Panc1 (cell line): ENCODE results near the gene BACH2. TPM values are rescaled to one million over a fixed set of nuclear protein-coding genes. Genes with fewer than 3 reads are reported as not detected.

Source experiments
- ATAC-seq: fragments of 200-7000 bp; cut with Tn5 transposase; 2 replicates; pipeline ENCODE4 v1.9.1; 2020; ENCODE audit warnings: mild to moderate bottlenecking, moderate library complexity
- BruUV-seq: library from RNA; stranded (reverse); fragments of 400-500 nt; replicated peaks from 2 replicates; lab custom pipeline; 2021; lab: Mats Ljungman, UMichigan
- CTCF ChIA-PET: fragments of 300-600 bp; sonication (Branson Sonifier 250); formaldehyde crosslinking; loops from one replicate; lab custom pipeline; 2022; ENCODE audit warnings: antibody characterized with exemption; lab: Charles Lee
- POLR2A ChIA-PET: fragments of 300-600 bp; sonication (Branson Sonifier 250); formaldehyde crosslinking; loops from one replicate; lab custom pipeline; 2022; ENCODE audit warnings: antibody characterized with exemption; lab: Charles Lee
- DNase-seq: peaks from one replicate; pipeline ENCODE4 v3.0.0-alpha.2; 2010; ENCODE audit warnings: low read depth, low spot score
- H3K27ac ChIP-seq: 2 replicates; pipeline ENCODE4 v1.5.1; 2011; ENCODE audit warnings: mild to moderate bottlenecking, low read length, inconsistent platforms
- H3K27me3 ChIP-seq: fragments of 200-500 bp; sonication (Bioruptor generic); 2 replicates; pipeline ENCODE4 v1.6.0; 2014; ENCODE audit warnings: low read length, inconsistent platforms; ENCODE audit not compliant: control insufficient read depth, insufficient read depth
- H3K36me3 ChIP-seq: fragments of 200-500 bp; sonication (Bioruptor generic); 2 replicates; pipeline ENCODE4 v1.5.1; 2014; ENCODE audit warnings: inconsistent platforms, mild to moderate bottlenecking, low read length, moderate library complexity; ENCODE audit not compliant: control insufficient read depth, insufficient read depth
- H3K4me1 ChIP-seq: 2 replicates; pipeline ENCODE4 v1.5.1; 2011; ENCODE audit warnings: inconsistent platforms, mild to moderate bottlenecking, low read length, moderate library complexity; ENCODE audit not compliant: control insufficient read depth, insufficient read depth
- H3K4me3 ChIP-seq, 2 experiments: 2 replicates each; pipeline ENCODE4 v1.5.1; 2011 to 2012; ENCODE audit warnings: low read depth in 2 of 2, low read length in 2 of 2, mild to moderate bottlenecking in 2 of 2, inconsistent platforms in 1 of 2, moderate library complexity in 1 of 2
- H3K9me3 ChIP-seq: fragments of 200-500 bp; sonication (Bioruptor generic); 2 replicates; pipeline ENCODE4 v1.5.1; 2014; ENCODE audit warnings: low read depth, mild to moderate bottlenecking, inconsistent platforms, low read length, moderate library complexity; ENCODE audit not compliant: control insufficient read depth, insufficient read depth
- CTCF ChIP-seq: fragments of 450-650 bp; IDR thresholded peaks from 2 replicates; pipeline ENCODE4 v1.5.1; 2017; ENCODE audit warnings: mild to moderate bottlenecking
- POLR2AphosphoS5 ChIP-seq: IDR thresholded peaks from 2 replicates; pipeline ENCODE4 v1.6.1; 2012; ENCODE audit warnings: mild to moderate bottlenecking, low read depth, low read length, moderate library complexity
- REST ChIP-seq, 2 experiments: IDR thresholded peaks; 2 replicates each; pipeline ENCODE4 v1.6.1; 2011 to 2012; ENCODE audit warnings: low read depth in 2 of 2, control low read depth in 1 of 2, low read length in 1 of 2, mild to moderate bottlenecking in 1 of 2, moderate library complexity in 1 of 2; ENCODE audit not compliant: insufficient read depth in 1 of 2
- SIN3A ChIP-seq: IDR thresholded peaks from 2 replicates; pipeline ENCODE4 v1.6.1; 2012; ENCODE audit warnings: low read depth, mild to moderate bottlenecking, low read length, moderate library complexity, borderline replicate concordance; ENCODE audit not compliant: insufficient read depth
- TCF7L2 ChIP-seq: IDR thresholded peaks from 2 replicates; pipeline ENCODE4 v1.6.1; 2011; ENCODE audit warnings: mild to moderate bottlenecking, low read depth, low read length, inconsistent platforms
- in situ Hi-C: cut with HindIII; loops from 2 replicates; pipeline ENCODE4 v1.10.0; 2016; ENCODE audit warnings: low sequenced_read_pairs, low pct_unique_long_range_greater_than_20kb
- intact Hi-C: fragments of 100-400 bp; cut with micrococcal nuclease; formaldehyde crosslinking; loops from one replicate; pipeline ENCODE4 v1.10.0; 2022; ENCODE audit not compliant: unreplicated experiment
- total RNA-seq: library from RNA; stranded (reverse); gene quantifications from one replicate; pipeline ENCODE4 v1.2.1, GENCODE V29; 2021; ENCODE audit not compliant: unreplicated experiment

BACH2 gene
- total RNA-seq, 1 experiment from 2014 or later, result 1.6 TPM

DNA sequence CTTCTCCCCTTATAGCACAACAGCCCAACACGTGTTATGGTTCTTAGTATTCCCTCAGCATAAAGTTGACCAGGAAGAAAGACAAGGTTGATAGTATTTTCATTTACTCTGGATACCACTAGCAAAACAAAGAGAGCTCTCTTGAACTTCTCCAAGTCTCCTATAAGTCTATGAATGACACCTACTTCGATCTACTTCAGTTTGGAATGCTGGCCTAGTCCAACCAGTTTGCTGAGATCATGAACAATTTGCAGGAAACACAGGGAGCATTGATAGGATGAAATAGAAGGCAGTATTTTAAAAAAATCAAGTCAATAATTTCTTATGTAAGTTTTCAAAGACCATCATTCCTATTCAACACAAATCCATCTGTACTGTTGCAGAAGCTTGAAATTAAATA is 308.8 kb downstream of the BACH2 start:
- Histone ChIP-seq H3K4me1 (no peaks in the 10 kb centered on the region), H3K9me3 (no peaks in the 10 kb centered on the region), H3K27me3 (peaks cover 2% of the 10 kb centered on the region; the same call in 1 of the 2 replicates), H3K36me3 (no peaks in the 10 kb centered on the region), H3K4me3 (no peak overlapping the region), H3K27ac (no peak overlapping the region)
- no peak for ATAC-seq
- intact Hi-C loops, result no loop called here
- ChIA-PET POLR2A (no interaction called here), CTCF (no interaction called here)
- in situ Hi-C loops, result no loop called here
- BruUV-seq, result no TSS peak
- TF ChIP-seq POLR2AphosphoS5 (no peak), REST (IDR thresholded peaks at IDR 0.05; ENCODE audit: insufficient read depth in 1 of 2, low read depth in 2 of 2, low read length in 1 of 2) (no peak), TCF7L2 (no peak), CTCF (no peak), SIN3A (no peak)
- DNase-seq, result no peak

GRCh38 chr6:89987140-89987539 is 309.5 kb downstream of the BACH2 start:
- CTCF ChIA-PET, result no interaction called here

More at GRCh38 chr6:89987140-89987539, 309.5 kb downstream of the BACH2 start:
- DNase-seq (no peak), ATAC-seq (no peak)
- H3K27me3 ChIP-seq, result peaks cover 2% of the 10 kb centered on the region; the same call in 1 of the 2 replicates
- intact Hi-C loops, result no loop called here
- POLR2A ChIA-PET, result no interaction called here
- no peaks in the 10 kb centered on the region for H3K4me1 ChIP-seq
- no peak overlapping the region for H3K27ac ChIP-seq
- no TSS peak for BruUV-seq
- in situ Hi-C loops, result no loop called here
- TF ChIP-seq SIN3A, result no peak
- no peak for TF ChIP-seq POLR2AphosphoS5
- no peak for TF ChIP-seq REST (IDR thresholded peaks at IDR 0.05; ENCODE audit: insufficient read depth in 1 of 2, low read depth in 2 of 2, low read length in 1 of 2)
- no peak for TF ChIP-seq CTCF
- no peak for TF ChIP-seq TCF7L2
- H3K36me3 ChIP-seq, result no peaks in the 10 kb centered on the region
- no peaks in the 10 kb centered on the region for H3K9me3 ChIP-seq
- H3K4me3 ChIP-seq, result no peak overlapping the region
